Measurements from ENCODE around the gene PSPH.
"Not testable (repeated sequence)": the region's sequence is repeated elsewhere in the genome, so short reads cannot be mapped to it uniquely, and the experiment has no call there.

Gene PSPH

GRCh38 chr7:56051339-56052191 is at the start of gene PSPH, which contains the start of gene CCT6A:
PSPH (minus strand) TSS chr7:56051444; CDS start chr7:56021212, 30,232 bp downstream.
CCT6A (plus strand) TSS chr7:56051765; CDS start chr7:56051849, 84 bp downstream.
- peak; percentile 83 for DNase-seq

DNA sequence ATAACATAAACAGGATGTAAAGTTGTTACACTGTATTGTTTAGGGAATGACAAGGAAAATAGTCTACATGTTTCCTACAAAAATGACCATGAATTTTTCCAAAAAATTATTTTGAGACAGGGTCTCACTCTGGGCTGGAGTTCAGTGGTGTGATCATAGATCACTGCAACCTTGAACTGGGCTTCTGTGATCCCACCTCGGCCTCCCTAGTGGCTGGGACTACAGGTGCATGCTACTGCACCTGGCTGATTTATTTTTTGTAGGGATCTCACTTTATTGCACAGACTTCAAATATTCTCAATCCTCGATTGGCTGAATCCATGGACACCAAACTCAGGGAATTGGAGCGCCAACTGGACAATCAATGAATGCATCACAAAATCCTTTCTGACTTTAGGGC is 48.4 kb upstream of the PSPH start:
- DNase-seq = no peak

- DNase-seq = not testable (repeated sequence)
These were observed 47.2 kb upstream of the PSPH start for GRCh38 chr7:56098187-56099008.

GRCh38 chr7:56097700-56098099 is 46.5 kb upstream of the PSPH start:
- no peak for DNase-seq

GRCh38 chr7:56092789-56093531 is 41.7 kb upstream of the PSPH start, which contains the start of gene PHKG1:
PHKG1 (minus strand) TSS chr7:56092952; CDS start chr7:56088941, 4,011 bp downstream.
- no peak for DNase-seq

DNA sequence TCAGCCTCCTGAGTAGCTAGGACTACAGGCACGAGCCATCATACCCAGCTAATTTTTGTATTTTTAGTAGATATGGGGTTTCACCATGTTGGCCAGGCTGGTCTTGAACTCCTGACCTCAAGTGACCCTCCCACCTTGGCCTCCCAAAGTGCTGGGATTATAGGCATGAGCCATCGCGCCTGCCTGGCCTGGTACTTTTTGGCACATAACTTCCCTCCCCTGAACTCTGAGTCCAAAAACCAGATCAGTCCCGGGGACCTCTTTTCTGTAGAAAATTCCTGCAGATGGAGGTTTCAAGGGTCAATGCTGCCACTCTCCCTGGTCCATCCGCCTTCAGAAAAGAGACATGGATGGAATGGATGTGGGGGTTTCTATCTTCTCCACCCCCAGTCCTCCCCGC is 41.1 kb upstream of the PSPH start:
- DNase-seq = not testable (repeated sequence)

DNA sequence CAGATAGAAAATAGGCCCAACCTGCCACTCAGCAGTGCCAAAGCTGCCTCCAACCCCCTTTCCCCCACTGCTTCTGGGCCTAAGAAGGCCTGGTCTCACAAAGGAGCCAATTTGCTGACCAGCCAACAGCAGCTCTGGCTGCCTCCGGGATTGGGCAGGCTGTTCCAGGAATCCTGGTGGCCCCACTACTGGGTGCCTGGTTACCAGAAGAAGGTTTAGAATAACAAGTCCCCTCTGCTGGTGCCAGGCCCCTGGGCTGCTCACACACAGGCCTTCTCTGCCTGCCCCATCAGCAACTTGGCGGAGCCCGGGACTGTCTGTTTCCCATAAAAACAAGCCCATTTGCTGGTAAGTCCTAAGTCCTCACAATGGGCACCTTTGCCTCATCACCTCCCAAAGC is 40.3 kb upstream of the PSPH start:
- no peak for DNase-seq

GRCh38 chr7:56087445-56087844 is 36.2 kb upstream of the PSPH start:
- no peak for DNase-seq

DNA sequence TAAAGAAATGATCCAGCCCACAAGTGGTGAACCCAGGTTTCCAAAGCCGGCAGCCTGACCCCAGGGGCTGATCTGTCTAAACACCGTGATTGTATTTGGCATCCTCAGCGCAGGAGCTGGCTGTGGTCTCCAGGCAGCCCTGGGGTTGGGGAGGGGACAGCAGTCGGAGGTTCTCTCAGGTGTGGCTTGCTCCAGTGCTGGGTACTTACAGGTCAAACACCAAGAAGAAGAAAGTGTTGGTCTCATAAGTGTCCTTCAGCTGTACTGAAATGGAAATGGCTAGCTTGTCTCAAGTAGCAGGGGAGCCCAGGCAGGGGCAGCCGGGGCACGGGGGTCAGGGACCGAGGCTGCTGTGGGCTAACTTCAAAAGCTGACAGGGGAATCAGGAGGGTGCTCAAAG is 35.5 kb upstream of the PSPH start:
- DNase-seq = no peak

- DNase-seq = no peak
These were observed 32.0 kb upstream of the PSPH start for GRCh38 chr7:56083150-56083785.

GRCh38 chr7:56081626-56082340 is 30.5 kb upstream of the PSPH start:
- no peak for DNase-seq

GRCh38 chr7:56080726-56081435 is 29.6 kb upstream of the PSPH start:
- DNase-seq = not testable (repeated sequence)

DNA sequence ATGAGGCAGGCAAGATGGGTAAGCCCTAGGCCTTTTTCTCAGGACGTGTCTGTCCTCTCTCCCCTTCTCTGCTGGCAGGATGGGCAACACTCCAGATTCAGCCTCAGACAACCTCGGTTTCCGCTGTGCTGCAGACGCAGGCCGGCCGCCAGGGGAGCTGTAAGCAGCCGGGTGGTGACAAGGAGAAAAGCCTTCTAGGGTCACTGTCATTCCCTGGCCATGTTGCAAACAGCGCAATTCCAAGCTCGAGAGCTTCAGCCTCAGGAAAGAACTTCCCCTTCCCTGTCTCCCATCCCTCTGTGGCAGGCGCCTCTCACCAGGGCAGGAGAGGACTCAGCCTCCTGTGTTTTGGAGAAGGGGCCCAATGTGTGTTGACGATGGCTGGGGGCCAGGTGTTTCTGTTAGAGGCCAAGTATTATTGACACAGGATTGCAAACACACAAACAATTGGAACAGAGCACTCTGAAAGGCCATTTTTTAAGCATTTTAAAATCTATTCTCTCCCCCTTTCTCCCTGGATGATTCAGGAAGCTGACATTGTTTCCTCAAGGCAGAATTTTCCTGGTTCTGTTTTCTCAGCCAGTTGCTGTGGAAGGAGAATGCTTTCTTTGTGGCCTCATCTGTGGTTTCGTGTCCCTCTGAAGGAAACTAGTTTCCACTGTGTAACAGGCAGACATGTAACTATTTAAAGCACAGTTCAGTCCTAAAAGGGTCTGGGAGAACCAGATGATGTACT is 28.4 kb upstream of the PSPH start:
- DNase-seq = no peak

DNA sequence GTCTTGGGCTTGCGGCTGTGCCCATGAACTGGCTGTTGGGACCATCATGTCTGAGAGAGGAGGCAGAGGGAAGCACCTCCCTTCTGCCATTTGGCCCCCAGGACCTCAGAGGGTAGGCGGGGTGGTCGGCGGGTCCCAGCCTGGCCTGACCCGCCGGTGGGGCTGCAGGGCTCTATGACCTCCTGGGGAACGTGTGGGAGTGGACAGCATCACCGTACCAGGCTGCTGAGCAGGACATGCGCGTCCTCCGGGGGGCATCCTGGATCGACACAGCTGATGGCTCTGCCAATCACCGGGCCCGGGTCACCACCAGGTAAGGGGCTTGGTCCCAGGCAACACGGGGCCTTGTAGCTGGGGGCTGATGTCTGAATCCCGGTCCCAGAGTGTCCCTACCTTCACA is 27.0 kb upstream of the PSPH start:
- DNase-seq = no peak

DNA sequence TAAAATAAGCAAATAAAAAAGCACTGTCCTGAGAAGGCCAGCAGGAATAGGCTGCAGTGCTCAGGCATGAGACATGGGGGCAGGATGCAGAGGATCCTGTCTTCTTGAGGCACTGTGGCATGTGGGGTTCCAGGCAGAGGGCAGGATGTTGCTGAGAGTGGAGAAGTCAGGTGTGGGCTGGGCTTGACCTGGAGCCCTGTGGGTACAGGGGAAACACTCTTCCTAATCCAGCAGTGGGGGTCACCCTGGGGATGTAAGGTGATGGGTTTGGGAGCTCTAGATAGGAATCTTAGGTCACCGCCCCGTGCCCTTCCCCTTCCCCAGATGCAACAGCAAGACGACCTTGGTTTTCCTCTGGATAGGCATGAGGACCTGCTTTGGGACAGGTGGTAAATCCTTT is 26.4 kb upstream of the PSPH start:
- DNase-seq = no peak

- DNase-seq = peak; percentile 45
These were observed 23.1 kb upstream of the PSPH start for GRCh38 chr7:56074371-56074791.

DNA sequence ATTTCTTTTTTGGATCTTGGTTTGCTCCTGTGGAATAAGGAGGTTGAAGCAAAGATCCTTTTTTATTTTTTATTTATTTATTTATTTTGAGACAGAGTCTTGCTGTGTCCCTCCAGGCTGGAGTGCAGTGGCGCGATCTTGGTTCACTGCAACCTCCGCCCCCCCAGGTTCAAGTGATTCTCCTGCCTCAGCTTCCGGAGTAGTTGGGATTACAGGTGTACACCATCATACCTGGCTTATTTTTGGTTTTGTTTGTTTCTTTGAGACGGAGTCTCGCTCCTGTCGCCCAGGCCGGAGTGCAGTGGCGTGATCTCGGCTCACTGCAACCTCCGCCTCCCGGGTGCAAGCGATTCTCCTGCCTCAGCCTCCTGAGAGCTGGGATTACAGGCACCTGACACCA is 15.1 kb upstream of the PSPH start:
- not testable (repeated sequence) for DNase-seq

DNA sequence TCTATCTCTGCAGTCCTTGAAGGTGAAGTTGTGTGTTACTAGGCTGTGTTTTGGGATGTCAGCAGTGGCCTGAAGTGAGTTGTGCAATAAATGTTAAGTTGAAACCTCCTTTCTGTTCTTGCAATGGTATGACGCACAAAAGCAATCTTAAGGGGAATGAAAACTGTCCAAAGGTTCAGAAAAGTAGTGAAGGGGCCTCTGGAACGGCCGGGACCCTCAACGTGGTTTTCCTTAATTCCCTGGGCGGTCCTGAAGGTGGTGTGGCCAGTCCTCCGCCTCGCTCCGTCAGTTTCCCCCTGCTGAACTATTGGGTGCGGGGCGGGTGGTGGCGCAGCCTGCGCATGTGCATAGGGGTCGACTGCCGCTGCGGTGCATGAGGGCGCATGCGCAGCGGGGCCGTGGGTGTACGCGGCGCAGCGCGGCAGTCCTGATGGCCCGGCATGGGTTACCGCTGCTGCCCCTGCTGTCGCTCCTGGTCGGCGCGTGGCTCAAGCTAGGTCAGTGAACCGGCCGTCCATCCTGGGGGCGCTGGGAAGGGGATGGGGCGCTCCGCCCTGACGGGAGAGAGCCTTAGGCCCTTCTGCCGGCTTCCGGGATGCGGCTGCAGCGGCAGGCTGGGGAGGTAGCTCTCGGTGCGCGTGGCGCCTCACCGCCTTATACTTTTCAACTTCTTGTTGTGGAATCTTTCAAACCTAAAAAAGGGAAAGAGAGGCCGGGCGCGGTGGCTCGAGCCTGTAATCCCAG is 12.8 kb upstream of the PSPH start, which contains the start of gene SUMF2:
Gene SUMF2 (plus strand): TSS at position 405 of the 744 bp plus-strand sequence. CDS start 26 bp downstream, at position 431.
- DNase-seq = peak; percentile 85

GRCh38 chr7:56063500-56063881 is 12.2 kb upstream of the PSPH start:
- DNase-seq = no peak

Measured in activated effector memory CD4-positive, alpha-beta T cell treated with Interleukin-2 at 50 U/mL for 16 hours (primary cell).